Measurements from ENCODE around the gene UST. TPM values are rescaled to one million over a fixed set of nuclear protein-coding genes. Genes with fewer than 3 reads are reported as not detected.
"Not testable (repeated sequence)": the region's sequence is repeated elsewhere in the genome, so short reads cannot be mapped to it uniquely, and the experiment has no call there.

UST gene
- total RNA-seq, 1 experiment from 2014 or later: 0.37 TPM

- no peak for DNase-seq (ENCODE audit: low read depth)
- in situ Hi-C loops (cut with HindIII; ENCODE audit: low pct_unique_long_range_greater_than_20kb, low sequenced_read_pairs): no loop called here
These were observed 220.7 kb downstream of the UST start for GRCh38 chr6:148967541-148967956.

GRCh38 chr6:148968771-148969602 lies 222.2 kb downstream of the UST start:
- DNase-seq (ENCODE audit: low read depth): no peak
- in situ Hi-C loops (cut with HindIII; ENCODE audit: low pct_unique_long_range_greater_than_20kb, low sequenced_read_pairs): no loop called here

GRCh38 chr6:148969603-148970061 lies 222.8 kb downstream of the UST start:
- in situ Hi-C loops (cut with HindIII; ENCODE audit: low pct_unique_long_range_greater_than_20kb, low sequenced_read_pairs): no loop called here
- no peak for DNase-seq (ENCODE audit: low read depth)

- DNase-seq (ENCODE audit: low read depth): no peak
These were observed 224.4 kb downstream of the UST start for GRCh38 chr6:148971031-148971927.

GRCh38 chr6:148972481-148972880 lies 225.7 kb downstream of the UST start:
- in situ Hi-C loops (cut with HindIII; ENCODE audit: low pct_unique_long_range_greater_than_20kb, low sequenced_read_pairs): no loop called here
- peak; percentile 13 for DNase-seq (ENCODE audit: low read depth)

More at GRCh38 chr6:148971031-148971927, 224.4 kb downstream of the UST start:
- in situ Hi-C loops (cut with HindIII; ENCODE audit: low pct_unique_long_range_greater_than_20kb, low sequenced_read_pairs): no loop called here

- in situ Hi-C loops (cut with HindIII; ENCODE audit: low pct_unique_long_range_greater_than_20kb, low sequenced_read_pairs): no loop called here
- no peak for DNase-seq (ENCODE audit: low read depth)
These were observed 226.8 kb downstream of the UST start for GRCh38 chr6:148973538-148974208.

- no peak for DNase-seq (ENCODE audit: low read depth)
- in situ Hi-C loops (cut with HindIII; ENCODE audit: low pct_unique_long_range_greater_than_20kb, low sequenced_read_pairs): no loop called here
These were observed 227.5 kb downstream of the UST start for GRCh38 chr6:148974351-148974750.

- DNase-seq (ENCODE audit: low read depth); in situ Hi-C loops (cut with HindIII; ENCODE audit: low pct_unique_long_range_greater_than_20kb, low sequenced_read_pairs): not testable (repeated sequence)
These were observed 231.5 kb downstream of the UST start for GRCh38 chr6:148978298-148978697.

GRCh38 chr6:148979014-148979901 lies 232.4 kb downstream of the UST start:
- no peak for DNase-seq (ENCODE audit: low read depth)
- in situ Hi-C loops (cut with HindIII; ENCODE audit: low pct_unique_long_range_greater_than_20kb, low sequenced_read_pairs): no loop called here

GRCh38 chr6:148980234-148980633 lies 233.4 kb downstream of the UST start:
- DNase-seq (ENCODE audit: low read depth): no peak
- in situ Hi-C loops (cut with HindIII; ENCODE audit: low pct_unique_long_range_greater_than_20kb, low sequenced_read_pairs): no loop called here

- in situ Hi-C loops (cut with HindIII; ENCODE audit: low pct_unique_long_range_greater_than_20kb, low sequenced_read_pairs): no loop called here
- no peak for DNase-seq (ENCODE audit: low read depth)
These were observed 234.7 kb downstream of the UST start for GRCh38 chr6:148981515-148981914.

GRCh38 chr6:148983101-148983761 lies 236.4 kb downstream of the UST start:
- no peak for DNase-seq (ENCODE audit: low read depth)
- in situ Hi-C loops (cut with HindIII; ENCODE audit: low pct_unique_long_range_greater_than_20kb, low sequenced_read_pairs): no loop called here

GRCh38 chr6:148983966-148984365 lies 237.1 kb downstream of the UST start:
- no peak for DNase-seq (ENCODE audit: low read depth)
- in situ Hi-C loops (cut with HindIII; ENCODE audit: low pct_unique_long_range_greater_than_20kb, low sequenced_read_pairs): no loop called here

GRCh38 chr6:148984531-148985056 lies 237.8 kb downstream of the UST start:
- no peak for DNase-seq (ENCODE audit: low read depth)
- in situ Hi-C loops (cut with HindIII; ENCODE audit: low pct_unique_long_range_greater_than_20kb, low sequenced_read_pairs): no loop called here

GRCh38 chr6:148985499-148985898 lies 238.7 kb downstream of the UST start:
- no peak for DNase-seq (ENCODE audit: low read depth)
- in situ Hi-C loops (cut with HindIII; ENCODE audit: low pct_unique_long_range_greater_than_20kb, low sequenced_read_pairs): no loop called here

- DNase-seq (ENCODE audit: low read depth): no peak
- in situ Hi-C loops (cut with HindIII; ENCODE audit: low pct_unique_long_range_greater_than_20kb, low sequenced_read_pairs): no loop called here
These were observed 239.8 kb downstream of the UST start for GRCh38 chr6:148986608-148987007.

- no peak for DNase-seq (ENCODE audit: low read depth)
- in situ Hi-C loops (cut with HindIII; ENCODE audit: low pct_unique_long_range_greater_than_20kb, low sequenced_read_pairs): no loop called here
These were observed 241.2 kb downstream of the UST start for GRCh38 chr6:148987982-148988381.

Measured in Caki2 (cell line).